CD14-positive monocyte (primary cell): Measurements from ENCODE around the gene PEX26. TPM values are rescaled to one million over a fixed set of nuclear protein-coding genes. Genes with fewer than 3 reads are reported as not detected.

Experiments
- DNase-seq, 3 donors: peaks; one replicate each; pipeline ENCODE4 v3.0.0-alpha.2; 2011 to 2022
- H2AFZ ChIP-seq: 2 replicates; pipeline ENCODE4 v1.6.0; 2012; ENCODE audit warnings: mild to moderate bottlenecking, low read depth, low read length, inconsistent platforms; ENCODE audit not compliant: insufficient read depth, poor library complexity, severe bottlenecking
- H3K27ac ChIP-seq, 2 donors: 1 replicate in 1 of 2; 2 replicates in 1 of 2; pipeline ENCODE4 v1.5.1; 2012 to 2013; ENCODE audit warnings: low read length in 2 of 2, control low read depth in 1 of 2, inconsistent platforms in 1 of 2, low read depth in 1 of 2, mild to moderate bottlenecking in 1 of 2
- H3K27me3 ChIP-seq, 2 donors: one replicate each; pipeline versions ENCODE4 v1.6.0 to v1.6.1; 2011 to 2013; ENCODE audit warnings: low read length in 2 of 2; ENCODE audit not compliant: control insufficient read depth in 2 of 2, insufficient read depth in 2 of 2
- H3K36me3 ChIP-seq, 2 donors: replicated peaks in 1 of 2; 1 replicate in 1 of 2; 2 replicates in 1 of 2; pipeline versions ENCODE4 v1.5.1 to v1.6.1; 2012 to 2013; ENCODE audit warnings: low read length in 2 of 2, control low read depth in 1 of 2, inconsistent platforms in 1 of 2, mild to moderate bottlenecking in 1 of 2; ENCODE audit not compliant: insufficient read depth in 2 of 2, control insufficient read depth in 1 of 2
- H3K4me1 ChIP-seq, 2 donors: 1 replicate in 1 of 2; 2 replicates in 1 of 2; pipeline versions ENCODE4 v1.5.1 to v1.6.1; 2012 to 2013; ENCODE audit warnings: low read length in 2 of 2, control low read depth in 1 of 2, inconsistent platforms in 1 of 2, mild to moderate bottlenecking in 1 of 2, moderate library complexity in 1 of 2; ENCODE audit not compliant: insufficient read depth in 2 of 2, control insufficient read depth in 1 of 2
- H3K4me2 ChIP-seq: replicated peaks from 2 replicates; pipeline ENCODE3; 2012; ENCODE audit warnings: low read length, moderate library complexity, mild to moderate bottlenecking; ENCODE audit not compliant: poor library complexity, severe bottlenecking; ENCODE audit errors: extremely low read depth
- H3K4me3 ChIP-seq, 3 experiments: fragments of 200-600 bp in 1 of 3; sonication (generic) in 1 of 3; replicated peaks in 1 of 3; 1 replicate in 2 of 3; 2 replicates in 1 of 3; pipeline ENCODE4 v1.5.1; 2011 to 2013; ENCODE audit warnings: low read length in 3 of 3, mild to moderate bottlenecking in 3 of 3, control low read depth in 2 of 3, low read depth in 2 of 3, inconsistent platforms in 1 of 3, moderate library complexity in 1 of 3
- H3K79me2 ChIP-seq: 2 replicates; pipeline ENCODE4 v1.6.0; 2012; ENCODE audit warnings: mild to moderate bottlenecking, control low read depth, inconsistent platforms, low read length, moderate library complexity; ENCODE audit not compliant: insufficient read depth
- H3K9ac ChIP-seq: 2 replicates; pipeline ENCODE4 v1.6.0; 2017; ENCODE audit warnings: low read length, mild to moderate bottlenecking; ENCODE audit not compliant: insufficient read depth, poor library complexity, severe bottlenecking
- H3K9me3 ChIP-seq, 2 donors: replicated peaks in 1 of 2; 1 replicate in 1 of 2; 2 replicates in 1 of 2; pipeline versions ENCODE4 v1.5.1 to v1.6.1; 2012 to 2013; ENCODE audit warnings: low read length in 2 of 2, control low read depth in 1 of 2; ENCODE audit not compliant: control insufficient read depth in 1 of 2, insufficient read depth in 1 of 2
- H4K20me1 ChIP-seq: 2 replicates; pipeline ENCODE4 v1.6.0; 2012; ENCODE audit warnings: mild to moderate bottlenecking, low read length, control low read depth, moderate library complexity; ENCODE audit not compliant: insufficient read depth
- H3K27ac Mint-ChIP-seq, 7 donors: one replicate each; pipeline ENCODE4 v1.8.0; 2020; ENCODE audit warnings: mild to moderate bottlenecking in 7 of 7, mixed read lengths in 7 of 7, moderate library complexity in 6 of 7, inconsistent platforms in 2 of 7
- H3K27me3 Mint-ChIP-seq, 3 donors: one replicate each; pipeline ENCODE4 v1.8.0; 2021 to 2022; ENCODE audit warnings: low read depth in 3 of 3, mild to moderate bottlenecking in 3 of 3, mixed read lengths in 3 of 3, moderate library complexity in 3 of 3, inconsistent platforms in 1 of 3
- H3K36me3 Mint-ChIP-seq, 2 donors: one replicate each; pipeline ENCODE4 v1.8.0; 2020; ENCODE audit warnings: mixed read lengths in 2 of 2, inconsistent platforms in 1 of 2, mild to moderate bottlenecking in 1 of 2
- H3K4me1 Mint-ChIP-seq: one replicate; pipeline ENCODE4 v1.8.0; 2020; ENCODE audit warnings: mild to moderate bottlenecking, mixed read lengths
- H3K4me3 Mint-ChIP-seq, 2 donors: one replicate each; pipeline ENCODE4 v1.8.0; 2020; ENCODE audit warnings: mild to moderate bottlenecking in 2 of 2, mixed read lengths in 2 of 2, moderate library complexity in 1 of 2
- H3K9me3 Mint-ChIP-seq, 7 donors: one replicate each; pipeline ENCODE4 v1.8.0; 2020 to 2022; ENCODE audit warnings: mixed read lengths in 7 of 7, mild to moderate bottlenecking in 6 of 7, moderate library complexity in 6 of 7, inconsistent platforms in 2 of 7
- CTCF ChIP-seq: fragments of 200-600 bp; IDR thresholded peaks from one replicate; pipeline ENCODE4 v1.8.0; 2022; ENCODE audit warnings: antibody characterized with exemption, mild to moderate bottlenecking
- WGBS: methylation state at CpG from one replicate; pipeline ENCODE4 v1.1.5; 2013; ENCODE audit warnings: missing lambda C conversion rate; ENCODE audit not compliant: insufficient coverage; 5-methylcytosine and 5-hydroxymethylcytosine counted together
- intact Hi-C, 2 donors: fragments of 100-400 bp; cut with micrococcal nuclease; formaldehyde crosslinking; loops; one replicate each; pipeline versions ENCODE4 v1.15.0 to v1.15.1; 2023
- polyA plus RNA-seq, 3 donors: library from polyadenylated mRNA; depleted of rRNA in 1 of 3; unstranded in 2 of 3; stranded (reverse) in 1 of 3; fragments of 300-500 nt in 2 of 3; fragments of >200 nt in 1 of 3; fragmentation: Illumina TruSeq in 2 of 3; gene quantifications; 1 replicate in 2 of 3; 2 replicates in 1 of 3; pipeline ENCODE4 v1.2.3, GENCODE V29; 2012 to 2021

The PEX26 gene
- polyA plus RNA-seq, 3 donors: 3.4 to 8.6 (median 3.7) TPM

GRCh38 chr22:18126606-18127005, 48.8 kb downstream of the PEX26 start:
- H3K9me3 ChIP-seq: no peaks in the 10 kb centered on the region
- peaks cover 8 to 14% of the 10 kb centered on the region in 2 donors for H3K36me3 Mint-ChIP-seq
- no peaks in the 10 kb centered on the region for H3K4me1 ChIP-seq
- no peak overlapping the region for H3K27ac Mint-ChIP-seq
- peak overlapping the region in 1 of 2 donors; percentile 7 for H3K4me3 Mint-ChIP-seq
- DNase-seq: no peak
- WGBS: 96% methylated on average over 18 of the region's 18 CpGs
- peaks cover 17% of the 10 kb centered on the region for H3K4me1 Mint-ChIP-seq
- no peak overlapping the region for H3K27ac ChIP-seq
- no peaks in the 10 kb centered on the region for H3K9me3 Mint-ChIP-seq
- H3K4me3 ChIP-seq: no peak overlapping the region
- H3K27me3 ChIP-seq: no peaks in the 10 kb centered on the region
- H3K4me2 ChIP-seq: no peak overlapping the region
- H3K79me2 ChIP-seq: no peaks in the 10 kb centered on the region
- no peak overlapping the region for H3K9ac ChIP-seq
- peaks cover 3 to 6% (median 3%) of the 10 kb centered on the region in 3 donors for H3K27me3 Mint-ChIP-seq
- H3K36me3 ChIP-seq: no peaks in the 10 kb centered on the region
- no peak for TF ChIP-seq CTCF
- intact Hi-C loops: no loop called here
- no peaks in the 10 kb centered on the region for H4K20me1 ChIP-seq
- H2AFZ ChIP-seq: no peak overlapping the region

DNA sequence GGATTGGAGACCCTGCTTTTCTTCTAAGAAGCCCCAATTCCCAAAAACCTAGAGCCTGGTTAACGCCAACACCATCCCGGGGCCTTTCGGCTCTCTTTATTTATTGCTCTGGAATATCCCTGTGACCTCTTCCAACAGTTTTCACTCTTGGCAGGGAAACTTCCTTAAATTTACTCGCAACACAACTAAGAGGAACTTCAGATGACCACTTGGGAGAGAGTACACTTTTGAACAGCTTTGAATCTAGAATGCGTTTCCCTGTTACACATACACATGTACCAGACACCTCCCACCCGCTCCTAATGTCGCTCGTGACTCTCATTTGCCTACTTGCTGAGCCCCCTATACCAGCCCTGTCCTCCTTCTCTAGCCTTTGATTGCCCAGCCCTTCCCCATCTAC, 52.2 kb downstream of the PEX26 start:
- no peak for TF ChIP-seq CTCF
- no peak overlapping the region for H3K9ac ChIP-seq
- H2AFZ ChIP-seq: no peak overlapping the region
- H3K36me3 Mint-ChIP-seq: peaks cover 8 to 14% of the 10 kb centered on the region in 2 donors
- no peaks in the 10 kb centered on the region for H3K4me1 ChIP-seq
- H3K9me3 Mint-ChIP-seq: no peaks in the 10 kb centered on the region
- no peak overlapping the region for H3K27ac Mint-ChIP-seq
- no peaks in the 10 kb centered on the region for H3K9me3 ChIP-seq
- DNase-seq: no peak
- no peaks in the 10 kb centered on the region for H3K79me2 ChIP-seq
- H3K4me3 ChIP-seq: no peak overlapping the region
- H3K27me3 Mint-ChIP-seq: peaks cover 0 to 6% (median 5%) of the 10 kb centered on the region in 3 donors
- no peak overlapping the region for H3K27ac ChIP-seq
- H4K20me1 ChIP-seq: no peaks in the 10 kb centered on the region
- WGBS: 74% methylated on average over 6 of the region's 8 CpGs
- H3K36me3 ChIP-seq: no peaks in the 10 kb centered on the region
- H3K27me3 ChIP-seq: no peaks in the 10 kb centered on the region
- intact Hi-C loops: no loop called here
- no peak overlapping the region for H3K4me2 ChIP-seq
- H3K4me3 Mint-ChIP-seq: peak overlapping the region in 1 of 2 donors; percentile 5
- peaks cover 16% of the 10 kb centered on the region for H3K4me1 Mint-ChIP-seq
